GM12874 (cell line): ENCODE measurements around the gene GPATCH4.

Experiments used
- CTCF ChIP-seq: IDR thresholded peaks from 2 replicates; pipeline ENCODE4 v1.5.1; 2011; ENCODE audit warnings: low read depth, mild to moderate bottlenecking, control low read depth, low read length, moderate library complexity; ENCODE audit not compliant: insufficient read depth

GPATCH4 gene

GRCh38 chr1:156553860-156554485 is 47.3 kb downstream of the GPATCH4 start:
- no peak for TF ChIP-seq CTCF

GRCh38 chr1:156552518-156552917 is 48.8 kb downstream of the GPATCH4 start:
- no peak for TF ChIP-seq CTCF

- no peak for TF ChIP-seq CTCF
Measured at GRCh38 chr1:156551869-156552268, 49.4 kb downstream of the GPATCH4 start.

- TF ChIP-seq CTCF, result no peak
Measured at GRCh38 chr1:156551066-156551643, 50.1 kb downstream of the GPATCH4 start.

- no peak for TF ChIP-seq CTCF
Measured at GRCh38 chr1:156550346-156550745, 50.9 kb downstream of the GPATCH4 start.

- no peak for TF ChIP-seq CTCF
Measured at GRCh38 chr1:156549831-156550230, 51.4 kb downstream of the GPATCH4 start.

- no peak for TF ChIP-seq CTCF
Measured at GRCh38 chr1:156549390-156549789, 51.9 kb downstream of the GPATCH4 start.
